Activated T-cell treated with anti-CD3 and anti-CD28 coated beads, Interleukin-2, amount 50 U/mL, for 4 hours (primary cell): ENCODE results near the gene DARS1. TPM values are rescaled to one million over a fixed set of nuclear protein-coding genes. Genes with fewer than 3 reads are reported as not detected.

ENCODE experiments used
- ATAC-seq, 2 donors: fragments of 200-7000 bp; cut with Tn5 transposase; one replicate each; pipeline ENCODE4 v1.10.0; 2021
- DNase-seq: peaks from one replicate; pipeline ENCODE4 v3.0.0-alpha.2; 2020
- H3K27me3 Mint-ChIP-seq: one replicate; pipeline ENCODE4 v1.8.0; 2021; ENCODE audit warnings: low read depth, mixed read lengths
- H3K36me3 Mint-ChIP-seq: one replicate; pipeline ENCODE4 v1.8.0; 2022; ENCODE audit warnings: mixed read lengths; ENCODE audit not compliant: insufficient read depth
- H3K4me1 Mint-ChIP-seq: one replicate; pipeline ENCODE4 v1.8.0; 2021; ENCODE audit warnings: low read depth, mixed read lengths
- H3K4me3 Mint-ChIP-seq: one replicate; pipeline ENCODE4 v1.8.0; 2021; ENCODE audit warnings: mild to moderate bottlenecking, moderate library complexity, mixed read lengths
- H3K9me3 Mint-ChIP-seq: one replicate; pipeline ENCODE4 v1.8.0; 2021; ENCODE audit warnings: mixed read lengths
- total RNA-seq, 3 donors: library from RNA; stranded (reverse); gene quantifications; one replicate each; pipeline ENCODE4 v1.2.1, GENCODE V29; 2021

Gene DARS1
- 100 to 1,000 TPM in 2 of 3 donors, 10 to 100 TPM in 1; 97.8 to 107 (median 103) TPM for total RNA-seq

DNA sequence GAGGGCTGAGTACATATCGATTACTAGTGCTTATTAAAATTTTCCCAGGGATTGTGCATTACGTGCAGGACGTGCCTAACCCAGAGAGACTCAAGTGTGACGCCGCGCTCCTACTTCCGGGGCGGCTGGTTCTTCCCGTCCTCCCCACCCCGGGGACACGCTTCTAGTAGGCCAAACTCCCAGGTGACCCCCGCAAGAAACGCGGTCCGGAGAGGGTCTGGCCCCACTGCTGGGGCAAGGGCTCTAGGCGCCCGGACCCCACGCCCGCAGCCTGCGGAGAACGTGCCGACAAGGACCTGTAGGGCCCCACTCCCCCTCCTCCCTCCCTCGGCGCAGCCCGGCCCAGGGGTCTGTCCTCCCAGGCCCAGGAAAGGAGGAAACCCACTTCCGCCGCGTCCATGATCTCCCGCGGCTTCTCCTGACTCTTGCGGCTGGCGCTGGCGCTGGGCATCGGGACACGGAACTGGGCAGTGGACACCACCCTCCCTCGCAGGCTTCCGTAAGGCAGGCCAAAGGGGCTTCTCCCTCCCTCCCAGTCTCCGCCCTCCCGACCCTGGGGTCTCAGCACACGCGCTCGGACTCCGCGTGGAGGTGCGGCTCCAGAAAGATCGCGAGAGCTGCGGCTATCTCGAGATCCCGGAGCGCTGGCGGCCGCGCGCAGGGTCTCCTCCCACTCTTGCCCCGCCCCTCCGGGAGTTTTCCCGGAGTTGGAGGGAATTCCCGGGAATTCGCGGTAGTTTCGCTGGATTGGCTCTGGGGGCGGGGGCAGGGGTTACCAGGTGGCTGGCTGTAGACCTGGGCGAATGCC is at the start of gene DARS1:
DARS1 (minus strand) TSS at position 609 of the 808 bp plus-strand sequence; CDS start at position 451, 158 bp downstream.
- Mint-ChIP-seq H3K4me1 (peaks cover 46% of the 10 kb centered on the region), H3K9me3 (no peaks in the 10 kb centered on the region), H3K4me3 (peak within 1 kb of the TSS; percentile 95), H3K36me3 (peaks cover 18% of the 10 kb centered on the region), H3K27me3 (no peaks in the 10 kb centered on the region)
- DNase-seq (peak; percentile 75), ATAC-seq (peak; percentile 82 to 84)

DNA sequence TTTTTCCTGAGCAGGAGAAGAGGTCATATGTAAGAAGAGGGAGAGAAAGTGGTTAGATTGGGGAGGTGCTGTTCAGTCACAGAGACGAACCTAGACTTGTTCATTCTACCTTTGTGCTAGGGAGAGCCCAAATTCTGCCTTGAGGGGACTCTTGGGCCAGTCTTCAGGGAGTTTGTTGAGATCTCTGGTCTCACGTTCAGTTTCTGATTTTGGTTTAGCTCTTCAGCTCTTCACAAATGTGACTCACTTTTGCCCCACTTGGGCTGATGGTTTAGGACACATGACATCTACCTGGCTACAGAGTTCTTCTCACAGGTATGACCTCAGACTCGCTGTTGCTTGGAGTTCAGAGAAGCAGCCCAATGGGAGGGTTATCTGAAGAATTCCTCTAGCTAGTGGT is 49.2 kb upstream of the DARS1 start:
- ATAC-seq (no peak), DNase-seq (no peak)
- no peaks in the 10 kb centered on the region for H3K9me3 Mint-ChIP-seq
- no peaks in the 10 kb centered on the region for H3K4me1 Mint-ChIP-seq
- H3K4me3 Mint-ChIP-seq: no peak overlapping the region
- H3K27me3 Mint-ChIP-seq: no peaks in the 10 kb centered on the region
- no peaks in the 10 kb centered on the region for H3K36me3 Mint-ChIP-seq

DNA sequence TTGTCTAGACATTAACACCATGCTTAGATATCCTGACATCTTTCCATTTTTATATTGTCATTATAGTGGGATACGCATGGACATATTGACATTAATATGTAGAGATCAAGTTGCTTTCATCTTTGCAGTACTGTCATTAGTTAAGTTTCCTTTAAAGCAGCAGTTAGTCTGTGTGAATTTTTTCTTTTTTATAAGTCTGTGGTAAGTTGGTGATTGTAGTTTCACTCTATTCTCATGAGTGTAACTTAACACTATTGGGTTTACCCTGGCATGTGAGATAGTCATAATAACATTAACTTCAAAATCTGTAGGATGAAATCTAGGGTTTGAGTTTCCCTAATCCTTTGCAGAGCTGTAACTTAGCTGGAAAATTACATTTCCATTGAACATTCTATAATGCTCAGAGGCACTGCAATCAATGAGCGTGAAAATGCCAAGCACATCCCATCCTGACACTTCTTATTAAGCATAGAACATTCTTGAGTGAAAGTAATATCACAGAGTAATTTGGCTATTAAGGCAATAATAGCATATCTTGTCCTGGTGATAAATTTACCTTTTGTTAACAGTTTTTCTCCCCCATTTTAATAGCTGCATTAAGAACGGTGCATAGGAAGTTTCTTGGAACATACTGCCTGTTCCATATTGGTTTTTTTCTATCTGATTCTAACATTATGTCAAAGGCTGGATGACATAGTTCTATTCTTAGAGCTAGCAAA is 47.5 kb upstream of the DARS1 start:
- no peak for ATAC-seq
- no peak for DNase-seq
- H3K4me1 Mint-ChIP-seq: no peaks in the 10 kb centered on the region
- H3K9me3 Mint-ChIP-seq: no peaks in the 10 kb centered on the region
- H3K27me3 Mint-ChIP-seq: no peaks in the 10 kb centered on the region
- no peaks in the 10 kb centered on the region for H3K36me3 Mint-ChIP-seq
- no peak overlapping the region for H3K4me3 Mint-ChIP-seq

DNA sequence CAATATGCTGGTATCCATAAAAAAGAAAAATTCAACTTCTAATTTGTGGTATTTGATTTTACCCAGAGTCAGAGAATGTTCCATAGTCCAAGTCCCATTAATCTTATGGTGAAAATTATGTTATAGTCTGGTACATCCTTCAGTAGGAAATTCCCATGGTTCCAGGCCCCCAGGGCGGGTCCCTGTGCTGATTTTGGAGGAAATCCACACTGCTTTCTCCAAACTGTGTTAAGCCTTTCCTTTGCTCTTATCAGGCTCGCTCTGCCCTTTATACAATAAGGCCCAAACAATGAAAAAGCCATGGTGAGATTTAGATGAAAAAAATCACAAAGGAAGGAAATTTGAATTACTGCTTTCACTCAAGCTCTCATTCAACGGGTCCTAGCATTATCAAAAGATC is 46.8 kb upstream of the DARS1 start:
- DNase-seq: no peak
- ATAC-seq: no peak
- H3K4me3 Mint-ChIP-seq: no peak overlapping the region
- H3K9me3 Mint-ChIP-seq: no peaks in the 10 kb centered on the region
- H3K4me1 Mint-ChIP-seq: no peaks in the 10 kb centered on the region
- no peaks in the 10 kb centered on the region for H3K36me3 Mint-ChIP-seq
- H3K27me3 Mint-ChIP-seq: no peaks in the 10 kb centered on the region

DNA sequence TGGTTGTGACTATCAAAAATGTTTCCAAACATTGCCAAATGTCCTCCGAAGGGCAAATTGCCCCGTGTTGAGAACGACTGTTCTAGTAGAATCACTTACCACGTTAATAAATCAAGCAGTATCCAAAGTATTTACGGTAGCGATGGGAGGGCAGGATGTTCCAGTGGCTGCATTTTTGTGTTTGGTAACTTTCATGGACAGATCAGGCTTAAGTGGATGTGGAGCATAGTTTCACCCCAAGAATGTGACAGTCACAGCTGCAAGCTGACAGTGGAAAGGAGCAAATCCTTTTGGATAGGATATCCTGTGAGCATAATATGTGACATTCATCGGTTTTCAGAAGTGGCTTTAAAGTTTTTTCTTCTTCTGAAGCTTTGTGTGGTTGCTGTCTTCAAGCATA is 46.3 kb upstream of the DARS1 start:
- Mint-ChIP-seq H3K9me3 (no peaks in the 10 kb centered on the region), H3K36me3 (no peaks in the 10 kb centered on the region), H3K4me3 (no peak overlapping the region), H3K4me1 (no peaks in the 10 kb centered on the region), H3K27me3 (no peaks in the 10 kb centered on the region)
- ATAC-seq: no peak
- DNase-seq: no peak

DNA sequence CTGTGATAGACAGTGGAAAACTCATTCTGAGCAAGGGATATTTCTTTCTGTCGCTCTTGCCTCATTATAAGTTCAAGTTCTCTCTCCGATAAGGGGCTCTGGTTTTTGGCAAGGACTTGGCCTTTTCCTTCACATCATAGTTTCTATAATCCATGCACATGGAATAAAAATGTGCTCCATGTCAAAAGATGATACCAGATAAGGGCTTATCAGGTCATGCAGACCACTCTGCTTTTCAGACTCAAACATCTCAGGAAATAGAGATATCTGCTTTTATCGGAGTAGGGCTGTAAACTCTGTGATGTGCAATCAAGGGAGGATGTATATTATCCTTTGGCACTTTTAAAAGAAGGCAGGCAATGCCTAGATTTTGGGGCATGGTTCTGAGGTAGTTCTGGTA is 45.0 kb upstream of the DARS1 start:
- no peak overlapping the region for H3K4me3 Mint-ChIP-seq
- H3K36me3 Mint-ChIP-seq: no peaks in the 10 kb centered on the region
- no peaks in the 10 kb centered on the region for H3K27me3 Mint-ChIP-seq
- H3K9me3 Mint-ChIP-seq: no peaks in the 10 kb centered on the region
- ATAC-seq (no peak), DNase-seq (no peak)
- H3K4me1 Mint-ChIP-seq: peaks cover under 1% of the 10 kb centered on the region

DNA sequence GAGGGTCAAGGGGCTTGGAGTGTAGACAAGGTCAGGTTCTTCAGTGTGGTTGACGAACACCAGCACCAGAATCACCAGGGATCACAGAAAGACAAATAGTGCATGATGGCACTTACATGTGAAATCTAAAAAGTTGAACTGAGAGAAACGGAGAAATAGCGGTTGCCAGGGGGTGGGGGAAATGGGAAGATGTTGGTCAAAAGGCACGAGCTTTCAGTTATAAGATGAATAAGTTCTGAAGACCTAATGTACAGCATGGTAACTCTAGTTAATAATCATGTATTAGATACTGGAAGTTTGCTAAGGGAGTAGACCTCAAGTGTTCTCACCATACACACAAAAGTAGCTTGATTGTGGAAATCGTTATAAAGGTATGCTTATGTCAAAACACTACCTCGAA is 43.7 kb upstream of the DARS1 start:
- no peak overlapping the region for H3K4me3 Mint-ChIP-seq
- peaks cover 2% of the 10 kb centered on the region for H3K4me1 Mint-ChIP-seq
- no peak for ATAC-seq
- no peak for DNase-seq
- no peaks in the 10 kb centered on the region for H3K27me3 Mint-ChIP-seq
- no peaks in the 10 kb centered on the region for H3K9me3 Mint-ChIP-seq
- no peaks in the 10 kb centered on the region for H3K36me3 Mint-ChIP-seq

DNA sequence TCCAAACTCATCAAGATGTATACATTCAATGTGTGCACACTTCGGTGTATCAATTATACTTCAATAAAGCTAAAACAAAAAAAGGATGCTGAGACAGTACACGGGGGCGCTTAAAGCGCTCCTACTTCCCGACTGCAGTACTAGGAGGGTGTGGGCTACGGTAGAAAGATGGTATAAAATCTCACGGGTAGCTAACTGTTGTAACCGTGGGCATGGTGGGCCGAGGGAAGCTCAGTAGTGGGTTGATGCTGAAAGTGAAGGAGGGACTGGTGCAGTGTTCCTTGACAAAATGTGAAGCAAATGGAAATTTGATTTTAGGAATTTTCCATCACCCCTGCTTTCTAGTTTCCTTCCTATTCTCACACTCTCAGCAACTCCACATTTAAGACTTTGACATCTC is 42.6 kb upstream of the DARS1 start:
- peaks cover 2% of the 10 kb centered on the region for H3K4me1 Mint-ChIP-seq
- DNase-seq (no peak), ATAC-seq (no peak)
- no peaks in the 10 kb centered on the region for H3K27me3 Mint-ChIP-seq
- H3K4me3 Mint-ChIP-seq: no peak overlapping the region
- H3K36me3 Mint-ChIP-seq: no peaks in the 10 kb centered on the region
- H3K9me3 Mint-ChIP-seq: no peaks in the 10 kb centered on the region

DNA sequence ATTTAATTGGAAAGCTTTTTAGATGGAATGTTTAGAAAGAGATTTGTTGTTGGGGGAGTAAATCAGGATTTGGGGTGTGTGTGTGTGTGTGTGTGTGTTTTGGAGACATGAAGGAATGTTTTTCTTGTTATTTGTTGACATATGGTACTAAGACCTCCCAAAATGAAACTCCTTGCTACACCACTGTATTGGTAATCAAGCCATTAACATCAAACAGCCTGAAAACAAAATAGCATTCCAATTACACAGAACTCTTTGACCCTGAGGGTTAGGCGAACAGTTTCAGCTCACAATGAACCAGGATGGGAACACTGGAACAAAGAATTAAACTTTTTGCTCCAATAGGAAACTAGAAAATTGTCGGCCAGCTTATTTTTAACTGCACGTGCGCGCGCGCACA is 41.7 kb upstream of the DARS1 start:
- Mint-ChIP-seq H3K4me3 (no peak overlapping the region), H3K9me3 (no peaks in the 10 kb centered on the region), H3K36me3 (no peaks in the 10 kb centered on the region), H3K4me1 (peaks cover 2% of the 10 kb centered on the region), H3K27me3 (no peaks in the 10 kb centered on the region)
- no peak for ATAC-seq
- no peak for DNase-seq

DNA sequence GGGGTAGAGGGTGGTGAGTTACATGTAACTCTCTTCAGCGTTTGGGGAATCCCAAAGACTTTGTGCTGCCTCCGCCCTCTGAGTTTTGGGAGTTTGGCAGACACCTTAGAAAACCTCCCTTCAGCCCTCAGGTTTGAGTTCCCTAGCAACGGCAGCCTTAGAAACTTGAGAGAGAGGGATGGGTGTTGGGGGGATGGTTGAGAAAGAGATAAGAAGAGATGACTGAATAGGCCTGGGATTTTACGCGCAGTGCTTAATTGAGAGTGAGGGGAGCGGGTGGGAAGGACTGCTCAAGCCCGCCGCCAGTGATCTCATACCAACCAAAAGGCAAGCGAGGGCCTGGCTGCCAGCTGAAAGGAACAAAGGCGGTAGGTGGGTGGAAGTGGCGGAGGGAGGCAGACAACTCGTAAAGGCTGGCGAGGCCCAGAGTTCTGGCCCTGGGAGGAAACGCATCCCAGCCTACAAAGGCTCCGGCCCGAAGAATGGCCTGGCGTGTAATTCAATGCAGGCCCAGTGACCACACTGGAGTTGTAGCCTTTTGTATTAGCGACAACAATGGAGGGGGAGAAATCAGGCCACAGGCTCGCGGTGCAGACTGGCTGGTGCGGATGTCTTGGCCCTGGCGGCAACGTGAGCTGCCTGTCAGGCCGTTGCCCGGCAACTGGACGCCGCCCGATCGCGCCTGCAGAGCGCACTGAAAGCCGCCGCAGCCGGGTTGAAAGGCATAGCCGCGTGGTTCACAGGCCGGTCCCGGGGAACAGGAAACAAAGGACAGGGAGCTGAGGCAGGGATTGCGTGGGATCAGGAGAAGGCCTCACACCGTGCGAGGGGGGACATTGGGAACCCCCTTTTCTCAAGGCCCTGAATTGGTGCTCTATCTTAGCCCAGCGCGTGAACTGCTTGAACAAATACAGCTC is 39.9 kb upstream of the DARS1 start:
- Mint-ChIP-seq H3K9me3 (no peaks in the 10 kb centered on the region), H3K36me3 (no peaks in the 10 kb centered on the region), H3K27me3 (no peaks in the 10 kb centered on the region), H3K4me1 (peaks cover 2% of the 10 kb centered on the region), H3K4me3 (no peak overlapping the region)
- peak; percentile 48 to 69 for ATAC-seq
- DNase-seq: peak; percentile 15

DNA sequence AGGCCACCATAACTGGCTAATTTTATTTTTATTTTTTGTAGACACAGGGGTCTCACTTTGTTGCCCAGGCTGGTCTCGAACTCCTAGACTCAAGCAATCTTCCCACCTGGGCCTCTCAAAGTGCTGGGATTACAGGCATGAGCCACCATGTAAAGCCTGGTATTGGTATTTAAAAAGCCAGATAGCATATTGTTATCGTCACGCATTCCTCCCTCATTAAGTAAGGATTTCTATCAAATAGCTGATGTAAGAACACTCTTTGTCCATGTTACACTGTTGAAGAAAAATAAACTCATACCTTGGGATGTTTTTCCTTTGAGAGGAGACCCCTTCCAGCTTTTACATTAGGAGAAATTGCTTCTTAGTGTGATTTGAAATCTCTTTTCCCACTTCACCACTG is 39.2 kb upstream of the DARS1 start:
- peaks cover 2% of the 10 kb centered on the region for H3K4me1 Mint-ChIP-seq
- H3K9me3 Mint-ChIP-seq: no peaks in the 10 kb centered on the region
- H3K36me3 Mint-ChIP-seq: no peaks in the 10 kb centered on the region
- no peaks in the 10 kb centered on the region for H3K27me3 Mint-ChIP-seq
- H3K4me3 Mint-ChIP-seq: no peak overlapping the region
- ATAC-seq (no peak), DNase-seq (no peak)

DNA sequence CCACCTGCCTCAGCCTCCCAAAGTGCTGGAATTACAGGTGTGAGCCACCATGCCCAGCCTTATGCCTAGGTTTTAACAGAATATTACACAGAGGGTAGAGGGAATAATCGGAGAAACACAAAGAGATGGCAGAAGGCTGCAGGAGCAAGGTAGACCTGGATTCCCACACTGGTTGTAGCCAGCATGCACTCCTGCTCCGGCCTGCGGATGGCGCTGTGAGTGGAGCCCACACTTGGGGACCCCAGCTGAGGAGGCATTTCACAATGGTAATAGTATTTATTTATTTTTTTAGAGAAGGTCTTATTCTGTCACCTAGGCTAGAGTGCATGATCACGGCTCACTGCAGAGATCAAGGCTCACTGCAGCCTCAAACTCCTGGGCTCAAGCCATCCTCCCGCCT is 38.8 kb upstream of the DARS1 start:
- H3K4me1 Mint-ChIP-seq: peaks cover 2% of the 10 kb centered on the region
- H3K36me3 Mint-ChIP-seq: no peaks in the 10 kb centered on the region
- no peak overlapping the region for H3K4me3 Mint-ChIP-seq
- no peak for DNase-seq
- H3K27me3 Mint-ChIP-seq: no peaks in the 10 kb centered on the region
- no peak for ATAC-seq
- H3K9me3 Mint-ChIP-seq: no peaks in the 10 kb centered on the region

DNA sequence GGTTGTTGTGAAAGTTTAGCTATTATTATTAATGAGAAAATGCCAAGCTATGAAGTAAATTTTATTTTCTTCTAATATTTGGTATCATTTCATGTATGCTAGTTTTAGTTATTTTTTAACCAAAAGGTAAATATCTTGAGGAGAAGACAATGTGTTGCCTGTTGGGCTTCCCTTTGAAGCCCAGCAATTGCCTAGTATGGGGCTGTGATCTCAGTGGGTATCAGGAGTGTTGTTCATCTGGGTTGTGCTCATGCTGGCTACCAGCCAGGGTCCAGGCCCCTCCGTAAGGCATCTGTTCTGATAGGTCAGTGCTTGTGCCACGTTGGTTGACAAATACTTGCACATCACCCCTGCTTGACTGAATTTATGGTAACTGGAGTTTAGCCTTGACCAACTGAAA is 38.0 kb upstream of the DARS1 start:
- no peaks in the 10 kb centered on the region for H3K9me3 Mint-ChIP-seq
- H3K36me3 Mint-ChIP-seq: no peaks in the 10 kb centered on the region
- no peak for ATAC-seq
- H3K4me3 Mint-ChIP-seq: no peak overlapping the region
- H3K27me3 Mint-ChIP-seq: no peaks in the 10 kb centered on the region
- no peak for DNase-seq
- peaks cover 2% of the 10 kb centered on the region for H3K4me1 Mint-ChIP-seq

DNA sequence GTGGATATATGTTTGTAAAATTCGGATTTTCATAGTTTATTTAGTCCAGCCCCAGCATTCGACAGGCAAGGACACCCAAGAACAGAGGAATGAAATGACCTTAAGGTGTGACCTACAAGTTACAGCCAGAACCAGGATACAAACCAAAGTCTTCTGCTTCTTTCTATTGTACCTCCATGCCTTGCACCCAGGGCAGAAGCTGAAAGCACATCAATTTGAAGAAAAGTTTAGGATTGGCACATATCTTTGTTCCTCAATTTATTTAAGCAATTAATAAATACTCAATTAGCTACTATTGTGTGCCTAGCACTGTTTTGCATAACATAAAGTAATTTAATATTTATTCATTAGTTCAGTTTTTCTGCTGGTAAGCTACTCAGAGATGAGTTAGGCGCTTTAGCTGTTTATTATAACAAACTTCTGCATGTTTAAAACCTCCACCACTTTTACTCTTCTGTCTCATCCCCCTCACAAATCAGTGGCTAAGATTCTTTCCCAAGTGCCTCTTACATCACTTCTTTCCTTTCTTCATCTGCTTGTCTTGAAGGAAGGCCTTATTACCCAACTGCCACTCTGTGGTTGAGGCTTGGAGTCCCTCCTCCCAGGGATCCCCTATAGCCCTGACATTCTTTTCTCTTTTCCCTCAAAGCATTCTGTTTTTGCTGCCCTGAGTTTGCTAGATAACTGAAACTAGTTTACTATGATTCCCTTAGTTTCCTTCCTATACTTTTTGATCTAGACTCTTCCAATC is 37.1 kb upstream of the DARS1 start:
- ATAC-seq (no peak), DNase-seq (no peak)
- H3K4me3 Mint-ChIP-seq: no peak overlapping the region
- no peaks in the 10 kb centered on the region for H3K36me3 Mint-ChIP-seq
- H3K27me3 Mint-ChIP-seq: no peaks in the 10 kb centered on the region
- peaks cover 2% of the 10 kb centered on the region for H3K4me1 Mint-ChIP-seq
- H3K9me3 Mint-ChIP-seq: no peaks in the 10 kb centered on the region
